ENCODE results near the gene KIFC3. TPM values are rescaled to one million over a fixed set of nuclear protein-coding genes. Genes with fewer than 3 reads are reported as not detected.

KIFC3 gene
- total and polyA plus RNA-seq, 2 of the 13 experiments (the other 11 are each of a cell fraction or from before 2014, with no cell fraction given), result 42.1 to 45.3 TPM

DNA sequence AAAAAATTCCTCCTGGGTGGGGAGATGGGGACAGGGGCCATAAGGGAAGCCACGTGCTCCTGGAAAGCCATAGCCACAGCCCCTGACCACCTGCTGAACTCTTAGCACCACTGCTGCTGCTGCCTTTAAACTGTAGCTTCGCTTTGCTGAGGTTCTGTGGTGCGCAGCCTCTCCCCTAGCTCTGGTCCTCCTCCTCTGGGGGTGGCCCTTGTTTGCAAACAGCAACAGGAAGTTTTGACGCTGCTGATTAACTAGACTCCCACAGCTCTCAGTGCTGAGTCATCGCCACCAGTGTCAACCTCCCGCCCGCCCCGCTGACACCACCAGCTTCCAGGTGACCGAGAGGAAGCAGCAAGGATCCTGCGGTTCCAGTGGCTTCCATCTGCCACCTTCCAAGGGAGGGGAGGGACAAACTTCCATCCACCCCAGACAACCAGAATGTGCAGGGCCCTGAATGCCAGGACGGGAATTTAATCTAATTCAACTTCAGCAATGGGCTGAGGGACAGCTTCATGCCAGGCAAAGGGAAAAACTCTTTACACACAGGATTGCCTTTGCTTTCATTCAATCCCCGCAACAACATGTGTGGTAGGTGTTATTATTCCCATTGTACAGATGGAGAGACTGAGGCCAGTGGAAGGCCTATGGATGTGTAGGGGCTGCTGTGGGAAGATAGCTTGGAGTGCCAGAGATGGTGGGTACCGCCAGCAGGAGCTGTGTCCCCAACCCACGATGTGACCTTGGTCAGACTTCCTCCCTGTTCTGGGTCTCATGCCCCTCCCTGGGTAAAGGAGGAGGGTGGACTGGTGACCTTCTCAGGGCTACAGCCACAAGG, 8.1 kb upstream of the KIFC3 start (continued):
- TF ChIP-seq ZNF737 (CRISPR knock-in tag; IDR thresholded peaks at IDR 0.05; ENCODE audit: borderline replicate concordance) (no peak), ELF3 (CRISPR knock-in tag; IDR thresholded peaks at IDR 0.05) (peak; percentile 97), ONECUT2 (CRISPR knock-in tag; IDR thresholded peaks at IDR 0.05) (no peak), CC2D1A (CRISPR knock-in tag; IDR thresholded peaks at IDR 0.05) (no peak), TAF1 (CRISPR knock-in tag; IDR thresholded peaks at IDR 0.05) (peak; percentile 52; the same call in 1 of the 2 replicates), ZSCAN21 (CRISPR knock-in tag; IDR thresholded peaks at IDR 0.05; ENCODE audit: borderline replicate concordance) (peak; percentile 54; the same call in 1 of the 2 replicates), ZNF180 (CRISPR knock-in tag; IDR thresholded peaks at IDR 0.05; ENCODE audit: borderline replicate concordance, low read depth) (no peak), ZNF18 (CRISPR knock-in tag; IDR thresholded peaks at IDR 0.05; ENCODE audit: insufficient replicate concordance) (peak; percentile 85), TGIF2 (CRISPR knock-in tag; IDR thresholded peaks at IDR 0.05) (peak; percentile 80), GTF2F1 (IDR thresholded peaks at IDR 0.05; ENCODE audit: low read length) (no peak), HIVEP1 (CRISPR knock-in tag; IDR thresholded peaks at IDR 0.05) (peak; percentile 81), BHLHE40 (IDR thresholded peaks at IDR 0.05; ENCODE audit: low read length) (no peak), SETDB1 (CRISPR knock-in tag; IDR thresholded peaks at IDR 0.05; ENCODE audit: borderline replicate concordance) (no peak; the same call in 1 of the 2 replicates), MATR3 (CRISPR knock-in tag; IDR thresholded peaks at IDR 0.05) (no peak), ZNF709 (CRISPR knock-in tag; IDR thresholded peaks at IDR 0.05) (peak; percentile 75; the same call in 1 of the 2 replicates), ISX (CRISPR knock-in tag; conservative IDR thresholded peaks at IDR 0.05) (no peak), SIX1 (CRISPR knock-in tag; IDR thresholded peaks at IDR 0.05; ENCODE audit: borderline replicate concordance) (peak; percentile 19; the same call in 1 of the 2 replicates), ZNF639 (CRISPR knock-in tag; conservative IDR thresholded peaks at IDR 0.05) (peak; percentile 43; the same call in 1 of the 2 replicates), ZNF367 (CRISPR knock-in tag; IDR thresholded peaks at IDR 0.05; ENCODE audit: borderline replicate concordance) (no peak), WIZ (CRISPR knock-in tag; IDR thresholded peaks at IDR 0.05) (no peak), TBX3 (IDR thresholded peaks at IDR 0.05; ENCODE audit: borderline replicate concordance) (peak; percentile 79), ZSCAN9 (CRISPR knock-in tag; IDR thresholded peaks at IDR 0.05; ENCODE audit: borderline replicate concordance) (peak; percentile 87; the same call in 1 of the 2 replicates), KAT2B (IDR thresholded peaks at IDR 0.05; ENCODE audit: borderline replicate concordance, low read depth, low read length) (no peak)
- TF ChIP-seq, protein P1, sequence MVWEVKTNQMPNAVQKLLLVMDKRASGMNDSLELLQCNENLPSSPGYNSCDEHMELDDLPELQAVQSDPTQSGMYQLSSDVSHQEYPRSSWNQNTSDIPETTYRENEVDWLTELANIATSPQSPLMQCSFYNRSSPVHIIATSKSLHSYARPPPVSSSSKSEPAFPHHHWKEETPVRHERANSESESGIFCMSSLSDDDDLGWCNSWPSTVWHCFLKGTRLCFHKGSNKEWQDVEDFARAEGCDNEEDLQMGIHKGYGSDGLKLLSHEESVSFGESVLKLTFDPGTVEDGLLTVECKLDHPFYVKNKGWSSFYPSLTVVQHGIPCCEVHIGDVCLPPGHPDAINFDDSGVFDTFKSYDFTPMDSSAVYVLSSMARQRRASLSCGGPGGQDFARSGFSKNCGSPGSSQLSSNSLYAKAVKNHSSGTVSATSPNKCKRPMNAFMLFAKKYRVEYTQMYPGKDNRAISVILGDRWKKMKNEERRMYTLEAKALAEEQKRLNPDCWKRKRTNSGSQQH (CRISPR knock-in tag; IDR thresholded peaks at IDR 0.05; ENCODE audit: low read depth), result no peak

All from HepG2 (cell line).